HG02678 (cell line): ENCODE results near the gene TERC.
"Not testable (repeated sequence)": the region's sequence is repeated elsewhere in the genome, so short reads cannot be mapped to it uniquely, and the experiment has no call there.

Source experiments
- ATAC-seq: cut with Tn5 transposase; IDR thresholded peaks from one replicate; pipeline ENCODE4 v1.9.1; 2021; ENCODE audit warnings: mild to moderate bottlenecking, moderate library complexity; ENCODE audit not compliant: unreplicated experiment

The TERC gene

DNA sequence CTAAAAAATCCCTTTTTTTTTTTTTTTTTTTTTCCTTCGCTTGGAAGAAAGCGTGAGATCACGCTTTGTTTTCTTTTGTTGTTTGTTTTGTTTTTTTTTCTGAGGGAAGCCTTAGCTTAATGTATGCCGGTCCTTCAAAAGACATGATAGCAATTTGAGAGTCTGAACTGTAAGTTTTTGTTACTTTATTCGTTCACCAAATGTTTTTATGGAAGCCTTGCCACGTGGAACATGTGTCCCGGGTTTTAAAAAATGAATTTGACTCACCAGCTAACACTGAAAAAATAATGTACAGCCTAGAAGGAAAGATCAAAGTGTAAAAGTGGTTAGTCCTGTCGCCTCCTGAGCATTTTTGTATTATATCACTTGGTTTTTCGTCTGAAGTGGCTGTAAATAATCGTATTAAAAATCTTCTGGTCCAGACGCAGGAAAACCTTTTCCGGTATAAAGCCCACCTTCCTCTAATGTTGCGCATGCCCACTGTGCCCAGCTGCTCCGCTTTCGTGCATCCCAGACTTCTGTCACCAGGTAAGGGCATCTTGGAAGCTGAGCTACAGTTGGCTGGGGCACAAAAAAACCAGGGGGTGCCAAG, 7.5 kb upstream of the TERC start:
- ATAC-seq = peak; percentile 20

GRCh38 chr3:169771497-169772304, 6.8 kb upstream of the TERC start:
- ATAC-seq = peak; percentile 16

- peak; percentile 26 for ATAC-seq
These were observed 4.7 kb upstream of the TERC start, which contains the start of gene ACTRT3 for GRCh38 chr3:169769287-169770181. Gene ACTRT3, minus strand, starts transcription at chr3:169769561. Its CDS starts 41 bp downstream, at chr3:169769520.

DNA sequence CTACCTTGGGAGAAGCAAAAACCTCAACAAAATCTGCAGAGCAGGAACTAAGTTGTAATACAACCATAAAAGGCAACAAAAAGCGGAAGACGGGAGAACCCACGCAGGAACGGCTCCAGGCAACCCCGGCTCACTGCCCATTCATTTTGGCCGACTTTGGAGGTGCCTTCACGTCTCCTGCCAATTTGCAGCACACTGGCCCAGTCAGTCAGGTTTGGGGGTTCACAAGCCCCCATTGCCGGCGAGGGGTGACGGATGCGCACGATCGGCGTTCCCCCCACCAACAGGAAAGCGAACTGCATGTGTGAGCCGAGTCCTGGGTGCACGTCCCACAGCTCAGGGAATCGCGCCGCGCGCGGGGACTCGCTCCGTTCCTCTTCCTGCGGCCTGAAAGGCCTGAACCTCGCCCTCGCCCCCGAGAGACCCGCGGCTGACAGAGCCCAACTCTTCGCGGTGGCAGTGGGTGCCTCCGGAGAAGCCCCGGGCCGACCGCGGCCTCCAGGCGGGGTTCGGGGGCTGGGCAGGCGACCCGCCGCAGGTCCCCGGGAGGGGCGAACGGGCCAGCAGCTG, 463 bp downstream of the TERC start:
- ATAC-seq = peak; percentile 36

GRCh38 chr3:169760479-169760878, 4.4 kb downstream of the TERC start:
- ATAC-seq = no peak

DNA sequence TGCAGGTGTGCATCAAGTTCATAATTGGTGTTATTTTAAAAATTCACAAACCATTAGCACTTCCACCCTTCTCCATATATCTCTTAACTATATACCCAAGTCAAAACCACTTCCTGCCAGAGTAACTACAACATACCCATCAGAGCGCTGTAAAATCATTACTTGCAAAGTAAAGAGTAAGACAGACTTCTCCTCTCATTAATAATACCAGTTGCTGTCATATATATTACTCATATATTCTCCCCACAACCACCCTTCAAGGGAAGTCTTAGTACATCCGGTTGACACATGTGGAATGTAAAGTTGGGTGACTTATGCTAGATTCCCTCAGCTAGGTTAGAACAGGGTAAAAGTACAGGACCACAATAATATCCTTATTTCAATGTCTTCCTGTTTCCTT, 5.6 kb downstream of the TERC start:
- peak; percentile 62 for ATAC-seq

- ATAC-seq = no peak
These were observed 6.4 kb downstream of the TERC start for GRCh38 chr3:169758359-169758994.

DNA sequence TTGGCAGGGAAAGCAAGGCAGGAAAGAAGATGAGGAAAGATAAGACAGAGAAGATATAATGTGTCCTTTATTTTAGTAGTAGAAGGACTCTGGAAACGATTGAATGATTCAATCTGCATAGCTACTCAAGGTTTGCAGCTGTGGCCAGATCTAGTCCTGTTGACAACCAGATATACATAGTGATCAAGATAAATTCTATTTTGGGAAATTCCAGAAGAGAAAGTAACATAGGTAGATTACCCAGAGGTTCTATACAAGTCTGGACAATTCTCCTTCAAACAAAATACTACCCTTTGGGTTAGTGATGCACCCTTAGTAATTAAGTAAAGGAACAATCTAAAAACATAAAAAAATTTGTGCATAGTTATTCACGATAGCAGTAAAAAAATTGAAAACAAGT, 9.4 kb downstream of the TERC start:
- no peak for ATAC-seq

GRCh38 chr3:169754711-169755110, 10.1 kb downstream of the TERC start:
- no peak for ATAC-seq

DNA sequence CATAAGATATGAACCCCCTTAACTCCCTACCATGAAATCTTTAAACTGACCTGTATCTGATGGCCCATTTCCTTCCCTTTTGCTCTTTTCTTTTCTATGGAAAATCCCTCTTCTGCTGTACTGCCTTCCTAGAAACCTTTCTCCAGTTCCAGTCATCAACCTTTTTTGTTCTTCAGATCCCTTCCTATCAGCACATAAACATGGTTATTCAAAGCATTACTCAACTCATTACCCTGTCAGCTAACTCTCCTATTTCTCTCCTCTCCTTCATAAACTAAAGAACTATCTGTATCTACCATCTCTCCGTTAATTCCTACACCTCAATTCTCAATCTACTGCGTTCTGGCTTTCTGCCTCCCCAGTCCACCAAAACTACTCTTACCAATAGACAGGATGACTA, 13.0 kb downstream of the TERC start:
- no peak for ATAC-seq

DNA sequence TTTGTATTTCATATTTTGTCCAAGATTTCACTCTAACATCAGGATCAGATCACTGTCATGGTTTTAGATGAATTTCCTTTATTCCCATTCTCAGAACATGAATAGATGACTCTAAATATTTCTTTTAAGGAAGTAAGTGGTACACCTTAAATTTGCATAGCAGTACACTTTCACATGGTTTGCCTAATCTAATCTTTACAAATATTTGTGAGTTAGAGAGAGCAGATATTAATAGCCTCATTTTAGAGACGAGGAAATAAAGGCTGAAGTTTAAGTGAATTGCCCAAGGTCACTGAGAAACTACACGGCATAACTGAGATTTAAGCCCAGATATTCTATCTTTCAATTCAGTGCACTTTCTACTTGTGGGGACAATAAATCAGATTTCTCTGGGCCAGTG, 14.2 kb downstream of the TERC start:
- no peak for ATAC-seq

GRCh38 chr3:169748670-169749069, 16.2 kb downstream of the TERC start:
- ATAC-seq = no peak

DNA sequence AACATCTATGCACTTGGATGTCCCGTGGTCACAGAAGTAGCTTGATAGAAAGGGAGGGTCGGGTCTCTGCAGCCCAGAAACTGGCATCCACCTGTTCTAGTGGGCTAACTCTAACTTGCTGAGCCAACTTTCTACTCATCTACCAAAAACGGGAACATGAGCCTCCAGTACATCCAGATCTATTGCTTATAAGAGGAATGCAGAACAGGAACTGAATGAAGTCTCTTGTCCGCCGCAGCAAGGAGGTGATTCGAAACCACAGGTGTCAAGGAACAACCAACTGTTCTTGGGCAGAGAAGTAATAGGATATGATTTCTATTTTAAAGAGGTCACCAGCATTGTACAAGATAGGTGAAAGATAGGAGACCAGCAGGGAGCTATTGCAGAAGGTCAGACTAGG, 17.9 kb downstream of the TERC start:
- ATAC-seq = no peak

DNA sequence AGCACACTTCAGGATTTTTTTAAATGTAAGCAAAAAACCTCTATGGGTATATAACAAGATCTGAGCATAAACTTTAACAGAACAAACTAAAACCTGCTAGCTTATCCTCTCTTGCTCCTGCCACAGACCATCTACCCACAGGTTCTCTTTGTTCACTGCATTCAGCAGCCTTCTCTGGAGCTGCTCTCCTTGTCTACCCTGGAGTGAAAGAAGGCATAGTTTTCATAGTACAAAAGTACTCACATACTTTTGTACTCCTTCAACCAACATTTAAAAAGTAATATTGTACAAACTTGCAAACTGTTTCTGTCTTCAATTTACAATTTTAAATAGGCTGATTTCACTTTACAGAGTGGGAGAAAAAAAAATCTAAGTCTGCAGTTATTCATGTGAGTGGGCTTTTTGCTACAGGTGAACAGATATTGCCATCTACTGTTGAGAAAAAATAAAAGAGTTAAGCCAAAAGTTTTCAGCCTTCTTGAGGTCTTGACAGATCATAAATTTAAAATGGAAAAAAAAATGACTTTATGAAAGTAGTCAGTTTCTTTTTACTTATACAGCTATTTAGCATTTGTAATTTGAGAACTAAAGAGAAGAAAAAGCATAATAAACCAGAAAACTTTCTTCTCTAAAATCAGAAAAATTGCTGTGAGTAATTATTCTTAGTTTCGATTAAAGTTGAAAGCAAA, 20.4 kb downstream of the TERC start:
- no peak for ATAC-seq

- ATAC-seq = no peak
These were observed 25.8 kb downstream of the TERC start for GRCh38 chr3:169739067-169739466.

DNA sequence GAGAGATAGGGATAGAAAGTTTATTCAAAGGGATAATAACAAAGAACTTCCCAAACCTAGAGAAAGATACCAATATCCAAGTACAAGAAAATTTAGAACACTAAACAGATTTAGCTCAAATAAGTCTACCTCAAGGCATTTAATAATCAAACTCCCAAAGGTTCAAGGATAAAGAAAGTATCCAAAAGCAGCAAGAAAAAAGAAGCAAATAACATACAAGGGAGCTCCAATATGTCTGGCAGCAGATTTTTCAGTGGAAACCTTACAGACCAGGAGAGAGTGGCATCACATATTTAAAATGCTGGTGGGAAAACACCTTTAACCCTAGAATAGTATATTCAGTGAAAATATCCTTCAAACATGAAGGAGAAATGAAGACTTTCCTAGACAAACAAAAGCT, 33.0 kb downstream of the TERC start:
- not testable (repeated sequence) for ATAC-seq

GRCh38 chr3:169722724-169723123, 42.1 kb downstream of the TERC start:
- ATAC-seq = no peak

DNA sequence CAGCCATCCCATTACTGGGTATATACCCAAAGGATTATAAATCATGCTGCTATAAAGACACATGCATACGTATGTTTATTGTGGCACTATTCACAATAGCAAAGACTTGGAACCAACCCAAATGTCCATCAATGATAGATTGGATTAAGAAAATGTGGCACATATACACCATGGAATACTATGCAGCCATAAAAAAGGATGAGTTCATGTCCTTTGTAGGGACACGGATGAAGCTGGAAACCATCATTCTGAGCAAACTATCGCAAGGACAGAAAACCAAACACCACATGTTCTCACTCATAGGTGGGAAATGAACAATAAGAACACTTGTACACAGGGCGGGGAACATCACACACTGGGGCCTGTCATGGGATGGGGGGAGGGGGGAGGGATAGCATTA, 46.4 kb downstream of the TERC start:
- not testable (repeated sequence) for ATAC-seq
